HG03520 (cell line): ENCODE results near the gene SEPHS2.
A peak's percentile ranks its signal among the peaks of the same experiment; 100 is the strongest.
"Not testable (repeated sequence)": the region's sequence is repeated elsewhere in the genome, so short reads cannot be mapped to it uniquely, and the experiment has no call there.

ENCODE experiments used
- ATAC-seq: cut with Tn5 transposase; IDR thresholded peaks from one replicate; pipeline ENCODE4 v1.9.1; 2021; ENCODE audit warnings: mild to moderate bottlenecking, moderate library complexity; ENCODE audit not compliant: unreplicated experiment

SEPHS2 gene, protein sequence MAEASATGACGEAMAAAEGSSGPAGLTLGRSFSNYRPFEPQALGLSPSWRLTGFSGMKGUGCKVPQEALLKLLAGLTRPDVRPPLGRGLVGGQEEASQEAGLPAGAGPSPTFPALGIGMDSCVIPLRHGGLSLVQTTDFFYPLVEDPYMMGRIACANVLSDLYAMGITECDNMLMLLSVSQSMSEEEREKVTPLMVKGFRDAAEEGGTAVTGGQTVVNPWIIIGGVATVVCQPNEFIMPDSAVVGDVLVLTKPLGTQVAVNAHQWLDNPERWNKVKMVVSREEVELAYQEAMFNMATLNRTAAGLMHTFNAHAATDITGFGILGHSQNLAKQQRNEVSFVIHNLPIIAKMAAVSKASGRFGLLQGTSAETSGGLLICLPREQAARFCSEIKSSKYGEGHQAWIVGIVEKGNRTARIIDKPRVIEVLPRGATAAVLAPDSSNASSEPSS

DNA sequence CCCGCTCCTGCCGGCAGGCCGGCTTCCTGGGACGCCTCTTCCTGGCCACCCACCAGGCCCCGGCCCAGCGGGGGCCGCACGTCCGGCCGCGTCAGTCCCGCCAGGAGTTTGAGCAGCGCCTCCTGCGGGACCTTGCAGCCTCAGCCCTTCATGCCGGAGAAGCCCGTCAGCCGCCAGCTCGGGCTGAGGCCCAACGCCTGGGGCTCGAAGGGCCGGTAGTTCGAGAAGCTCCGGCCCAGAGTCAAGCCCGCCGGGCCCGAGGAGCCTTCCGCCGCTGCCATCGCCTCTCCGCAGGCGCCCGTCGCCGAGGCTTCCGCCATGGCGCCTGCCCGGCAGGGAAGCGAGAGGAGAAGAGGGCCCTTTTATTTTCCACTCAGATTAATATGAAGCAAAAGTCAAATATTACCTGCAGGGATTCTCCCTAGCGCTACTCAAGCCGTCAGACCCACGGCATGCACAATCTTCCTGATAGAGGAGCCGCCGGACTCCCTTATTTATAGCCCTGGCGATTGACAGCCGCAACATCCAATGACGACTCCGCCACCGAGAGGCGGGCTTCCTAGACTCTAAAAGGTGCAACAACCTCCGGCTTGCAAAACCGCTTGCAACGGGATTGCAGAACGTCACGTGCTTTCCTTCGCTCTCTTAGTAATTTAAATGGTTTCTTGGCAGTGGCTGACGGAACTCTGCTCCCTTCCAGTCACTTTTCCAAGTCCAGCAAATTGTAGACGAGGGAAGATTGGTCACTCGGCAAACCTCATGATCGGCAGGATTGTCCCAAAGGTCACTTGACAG, at the start of gene SEPHS2:
TSS of gene SEPHS2 (minus strand) at position 467 of the 795 bp plus-strand sequence. CDS start at position 320, 147 bp downstream.
- ATAC-seq = peak; percentile 71

GRCh38 chr16:30494709-30495108, 49.0 kb upstream of the SEPHS2 start:
- no peak for ATAC-seq

GRCh38 chr16:30493941-30494488, 48.3 kb upstream of the SEPHS2 start:
- no peak for ATAC-seq

DNA sequence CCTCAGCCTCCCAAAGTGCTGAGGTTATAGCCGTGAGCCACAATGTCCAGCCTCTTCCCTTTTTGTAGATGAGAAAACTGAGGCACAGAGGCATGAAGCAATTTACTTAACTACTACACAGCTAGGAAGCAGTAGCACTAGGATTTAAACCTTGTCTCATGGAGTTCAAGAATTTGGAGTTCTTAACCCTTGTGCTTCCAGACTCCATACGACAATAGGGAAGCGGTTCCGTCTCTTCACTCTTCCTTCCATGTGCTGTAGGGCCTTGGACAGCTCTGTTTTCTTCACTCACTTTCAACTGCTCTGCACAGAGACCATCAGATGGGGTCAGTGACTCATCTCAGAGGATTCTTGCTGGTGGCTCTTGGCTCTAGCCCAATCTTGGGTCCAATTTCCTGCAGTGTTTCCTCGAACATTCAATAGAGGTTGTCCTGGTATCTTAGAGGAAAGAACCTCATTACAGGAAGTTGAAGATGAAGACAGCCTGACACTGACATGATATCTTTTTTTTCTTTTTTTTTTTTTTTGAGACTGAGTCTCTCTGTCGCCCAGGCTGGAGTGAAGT, 46.2 kb upstream of the SEPHS2 start:
- no peak for ATAC-seq

DNA sequence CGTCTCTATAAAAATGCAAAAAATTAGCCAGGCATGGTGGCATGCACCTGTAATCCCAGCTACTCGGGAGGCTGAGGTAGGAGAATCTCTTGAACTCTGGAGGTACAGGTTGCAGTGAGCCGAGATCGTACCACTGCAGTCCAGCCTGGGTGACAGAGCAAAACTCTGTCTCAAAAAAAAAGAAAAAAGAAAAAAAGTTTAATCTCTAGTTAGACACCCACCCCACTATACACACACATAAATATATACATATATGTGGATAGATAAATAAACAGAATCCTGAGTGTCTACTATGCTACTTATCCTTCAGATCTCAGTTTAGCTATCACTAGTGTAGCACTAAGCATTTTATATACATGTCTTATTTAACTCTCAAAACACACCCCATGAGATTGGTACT, 45.6 kb upstream of the SEPHS2 start:
- no peak for ATAC-seq

- ATAC-seq = no peak
Measured at GRCh38 chr16:30490210-30490609, 44.5 kb upstream of the SEPHS2 start.

- no peak for ATAC-seq
Measured at GRCh38 chr16:30488764-30489605, 43.3 kb upstream of the SEPHS2 start.

DNA sequence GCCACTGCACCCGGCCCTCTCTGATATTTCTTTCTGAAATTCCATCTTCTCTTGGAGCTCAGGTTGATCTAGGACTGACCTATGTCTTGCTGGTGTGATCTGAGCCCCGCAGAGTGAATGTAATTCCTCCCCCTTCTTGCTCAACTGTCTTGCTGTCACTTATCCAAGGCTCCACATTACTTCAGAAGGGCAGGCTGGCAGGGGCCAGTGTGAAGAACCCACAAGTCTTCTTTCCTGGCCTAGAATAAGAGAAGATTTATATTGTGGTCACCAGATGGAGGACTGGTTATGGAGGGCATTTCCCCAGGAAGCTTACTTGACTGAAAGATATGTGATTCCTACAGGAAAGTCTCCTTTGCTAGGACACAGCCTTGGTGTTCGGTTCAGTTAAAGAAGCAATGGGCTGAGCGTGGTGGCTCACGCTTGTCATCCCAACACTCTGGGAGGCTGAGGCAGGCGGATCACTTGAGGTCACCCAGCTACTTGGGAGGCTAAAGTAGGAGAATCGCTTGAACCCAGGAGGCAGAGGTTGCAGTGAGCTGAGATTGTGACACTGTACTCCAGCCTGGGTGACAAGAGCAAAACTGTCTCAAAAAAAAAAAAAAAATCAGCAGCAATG, 40.3 kb upstream of the SEPHS2 start:
- no peak for ATAC-seq

GRCh38 chr16:30484887-30485286, 39.2 kb upstream of the SEPHS2 start:
- no peak for ATAC-seq

DNA sequence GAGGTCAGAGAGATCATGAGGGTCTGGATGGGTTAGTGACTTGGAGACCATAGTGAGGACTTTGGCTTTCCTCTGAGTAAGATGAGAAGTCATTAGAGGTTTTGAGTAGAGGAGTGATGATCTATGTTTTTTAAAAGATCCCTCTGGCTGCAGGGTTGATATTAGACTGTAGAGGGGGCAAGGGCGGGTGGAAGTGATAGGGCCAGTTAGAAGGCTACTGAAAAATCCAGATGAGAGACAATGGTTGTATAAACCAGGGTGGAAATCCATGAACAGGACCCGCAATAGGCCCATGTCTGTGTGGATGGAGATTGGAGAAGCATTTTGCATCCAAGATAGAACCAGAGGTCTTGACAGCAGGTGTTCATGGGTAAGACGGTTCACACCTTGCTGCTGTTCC, 36.7 kb upstream of the SEPHS2 start:
- ATAC-seq = no peak

DNA sequence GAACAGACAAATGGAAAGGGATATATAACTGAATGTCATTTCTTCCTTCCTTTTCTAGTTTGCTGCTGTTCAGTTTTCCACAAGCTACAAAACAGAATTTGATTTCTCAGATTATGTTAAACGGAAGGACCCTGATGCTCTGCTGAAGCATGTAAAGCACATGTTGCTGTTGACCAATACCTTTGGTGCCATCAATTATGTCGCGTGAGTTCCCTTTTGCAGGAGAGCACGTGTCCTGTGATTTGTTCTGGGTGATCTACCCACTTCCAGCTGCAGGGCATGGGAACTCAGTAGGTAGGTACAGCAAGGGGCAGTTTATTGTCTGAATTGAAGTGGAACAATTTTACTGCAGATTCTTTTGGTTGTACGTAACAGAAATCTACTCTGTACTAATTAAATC, 35.7 kb upstream of the SEPHS2 start:
- no peak for ATAC-seq

- no peak for ATAC-seq
Measured at GRCh38 chr16:30478766-30479478, 33.2 kb upstream of the SEPHS2 start.

DNA sequence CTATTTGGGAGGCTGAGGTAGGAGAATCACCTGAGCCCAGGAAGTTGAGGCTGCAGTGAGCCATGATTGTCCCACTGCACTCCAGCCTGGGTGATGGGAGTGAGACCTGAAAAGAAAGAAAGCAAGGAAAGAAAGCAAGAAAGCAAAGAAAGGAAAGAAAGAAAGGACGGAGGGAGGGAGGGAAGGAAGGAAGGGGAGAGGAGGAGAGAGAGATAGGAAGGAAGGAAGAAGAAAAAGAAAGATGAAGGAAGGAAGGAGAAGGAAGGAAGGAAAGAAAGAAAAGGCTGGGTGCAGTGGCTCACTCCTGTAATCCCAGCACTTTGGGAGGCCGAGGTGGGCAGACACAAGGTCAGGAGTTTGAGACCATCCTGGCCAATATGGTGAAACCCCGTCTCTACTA, 32.1 kb upstream of the SEPHS2 start:
- ATAC-seq = not testable (repeated sequence)

DNA sequence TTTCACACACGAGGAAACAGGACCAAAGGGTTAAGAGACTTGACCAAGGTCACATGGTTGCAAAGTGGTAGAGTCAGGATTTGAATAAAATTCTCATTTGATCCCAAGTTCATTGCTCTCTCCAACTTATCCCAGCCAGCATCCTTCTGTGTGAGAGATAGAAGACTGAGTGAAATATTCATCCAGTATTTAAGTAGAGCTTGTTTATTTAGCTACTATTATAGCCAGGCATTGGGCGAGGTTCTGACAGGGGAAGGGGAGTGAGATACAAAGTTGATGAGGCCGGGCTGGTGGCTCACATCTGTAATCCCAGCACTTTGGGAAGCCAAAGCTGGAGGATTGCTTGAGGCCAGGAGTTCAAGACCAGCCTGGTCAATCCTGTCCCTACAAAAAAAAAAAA, 31.3 kb upstream of the SEPHS2 start:
- no peak for ATAC-seq

GRCh38 chr16:30474684-30475083, 29.0 kb upstream of the SEPHS2 start:
- no peak for ATAC-seq

- ATAC-seq = no peak
Measured at GRCh38 chr16:30474074-30474452, 28.4 kb upstream of the SEPHS2 start.

GRCh38 chr16:30473231-30474073, 27.8 kb upstream of the SEPHS2 start:
- no peak for ATAC-seq

DNA sequence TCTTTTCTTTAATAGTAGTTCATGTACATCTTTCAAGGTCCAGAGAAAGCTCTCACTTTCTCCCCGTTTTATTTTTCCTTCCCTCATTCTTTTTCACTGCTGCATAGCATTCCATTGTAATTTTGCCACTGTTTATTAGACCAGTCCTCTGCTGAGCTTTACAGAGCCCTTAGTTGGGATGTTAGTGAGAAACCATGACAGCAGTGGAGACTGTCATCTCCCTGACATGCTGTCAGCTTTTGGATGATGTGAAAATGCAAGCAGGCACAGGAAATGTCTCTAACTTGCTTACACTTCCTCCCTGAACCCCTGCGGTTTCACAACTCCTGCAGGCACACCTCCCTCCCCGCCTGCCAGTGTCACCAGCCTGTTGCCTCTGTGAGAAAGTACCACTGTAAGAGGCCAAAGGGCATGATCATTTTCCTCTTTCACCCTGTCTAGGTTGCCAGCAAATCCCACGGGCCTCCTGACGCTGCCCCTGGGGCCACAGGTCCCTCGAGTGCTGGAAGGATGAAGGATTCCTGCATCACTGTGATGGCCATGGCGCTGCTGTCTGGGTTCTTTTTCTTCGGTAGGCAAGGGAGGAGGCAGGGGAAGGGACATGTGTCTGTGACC, 26.8 kb upstream of the SEPHS2 start, which contains the start of gene ITGAL:
TSS of gene ITGAL (plus strand) at position 415 of the 615 bp plus-strand sequence. CDS start at position 511, 96 bp downstream.
- ATAC-seq = no peak
